ENCODE results near the gene ADAM30. TPM values are rescaled to one million over a fixed set of nuclear protein-coding genes. Genes with fewer than 3 reads are reported as not detected.

ADAM30 gene
- total RNA-seq, 2 donors from 2014 or later: not detected

- no peak overlapping the region for H3K27ac ChIP-seq
- no peak for DNase-seq (ENCODE audit: low spot score)
- TF ChIP-seq CTCF (IDR thresholded peaks at IDR 0.05): no peak
- no peaks in the 10 kb centered on the region for H3K36me3 ChIP-seq
- H3K4me3 ChIP-seq: no peak overlapping the region
- ATAC-seq (ENCODE audit: insufficient number of reproducible peaks, low FRiP score, low read depth): no peak
- no peaks in the 10 kb centered on the region for H3K9me3 ChIP-seq
- H3K4me1 ChIP-seq (ENCODE audit: control insufficient read depth in 1 of 2, low read depth in 2 of 2): no peaks in the 10 kb centered on the region
- H3K27me3 ChIP-seq (replicated peaks; ENCODE audit: insufficient read depth): no peaks in the 10 kb centered on the region
Measured at GRCh38 chr1:119893827-119894700, 2.3 kb downstream of the ADAM30 start.

DNA sequence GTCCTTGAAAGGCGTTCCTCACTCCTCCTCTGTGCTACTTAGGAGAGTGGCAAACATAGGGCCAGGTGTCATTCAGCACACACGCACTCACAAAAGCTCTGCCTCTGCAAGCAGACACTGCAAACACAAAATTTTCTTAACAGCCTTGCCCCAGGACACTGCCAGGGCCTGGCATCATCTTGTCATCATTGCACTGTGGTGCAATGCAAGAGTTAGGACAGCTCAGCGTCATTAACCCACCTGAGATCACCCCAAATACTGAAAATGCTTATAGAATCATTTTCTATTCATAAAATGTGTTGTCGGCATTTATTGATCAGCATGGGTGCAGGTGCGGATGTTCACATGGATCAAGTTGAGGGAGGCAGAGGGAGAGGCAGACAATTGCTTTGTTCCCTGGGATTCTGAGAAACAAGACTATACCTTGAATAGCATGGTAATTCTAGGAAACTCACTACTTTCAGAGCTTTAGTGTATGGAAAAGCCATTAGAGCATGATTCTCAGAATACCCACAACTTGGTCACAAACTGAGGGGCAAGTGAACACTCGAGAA, 3.0 kb downstream of the ADAM30 start:
- H3K4me3 ChIP-seq: no peak overlapping the region
- ATAC-seq (ENCODE audit: insufficient number of reproducible peaks, low FRiP score, low read depth) (no peak), DNase-seq (ENCODE audit: low spot score) (no peak)
- H3K4me1 ChIP-seq (ENCODE audit: control insufficient read depth in 1 of 2, low read depth in 2 of 2): no peaks in the 10 kb centered on the region
- no peak overlapping the region for H3K27ac ChIP-seq
- H3K27me3 ChIP-seq (replicated peaks; ENCODE audit: insufficient read depth): no peaks in the 10 kb centered on the region
- no peaks in the 10 kb centered on the region for H3K36me3 ChIP-seq
- TF ChIP-seq CTCF (IDR thresholded peaks at IDR 0.05): no peak
- no peaks in the 10 kb centered on the region for H3K9me3 ChIP-seq

DNA sequence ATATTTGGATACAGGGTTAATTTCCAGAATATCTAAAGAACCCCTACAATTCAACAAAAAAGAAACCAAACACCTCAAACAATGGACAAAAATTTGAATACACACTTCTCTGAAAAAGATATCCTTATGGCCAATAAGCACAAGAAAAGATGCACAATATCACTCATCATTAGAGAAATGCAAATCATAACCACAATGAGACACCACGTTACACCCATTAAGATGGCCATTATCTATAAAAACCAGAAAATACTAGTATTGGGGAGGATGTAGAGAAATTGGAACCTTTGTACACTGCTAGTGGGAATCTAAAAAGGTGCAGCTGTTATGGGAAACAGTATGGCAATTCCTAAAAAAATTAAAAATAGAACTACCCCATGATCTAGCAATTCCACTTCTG, 4.9 kb downstream of the ADAM30 start:
- no peak for ATAC-seq (ENCODE audit: insufficient number of reproducible peaks, low FRiP score, low read depth)
- no peaks in the 10 kb centered on the region for H3K9me3 ChIP-seq
- H3K36me3 ChIP-seq: no peaks in the 10 kb centered on the region
- no peak for DNase-seq (ENCODE audit: low spot score)
- no peak overlapping the region for H3K27ac ChIP-seq
- H3K4me1 ChIP-seq (ENCODE audit: control insufficient read depth in 1 of 2, low read depth in 2 of 2): no peaks in the 10 kb centered on the region
- TF ChIP-seq CTCF (IDR thresholded peaks at IDR 0.05): no peak
- no peaks in the 10 kb centered on the region for H3K27me3 ChIP-seq (replicated peaks; ENCODE audit: insufficient read depth)
- no peak overlapping the region for H3K4me3 ChIP-seq

DNA sequence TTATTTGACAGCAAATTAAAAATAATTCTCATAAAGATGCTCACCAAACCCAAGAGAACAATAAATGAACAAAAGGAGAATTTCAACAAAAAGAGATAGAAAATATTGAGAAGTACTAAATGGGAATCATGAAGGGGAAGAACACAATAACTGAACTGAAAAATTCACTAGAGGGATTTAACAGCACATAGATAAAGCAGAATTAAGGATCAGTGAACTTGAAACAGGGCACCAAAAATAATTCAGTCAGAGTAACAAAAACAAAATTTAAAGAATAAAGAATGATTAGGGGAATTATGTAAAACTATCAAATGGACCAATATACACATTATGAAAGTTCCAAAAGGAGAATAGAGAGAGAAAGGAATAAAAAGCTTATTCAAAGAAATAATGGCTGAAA, 7.8 kb downstream of the ADAM30 start:
- no peaks in the 10 kb centered on the region for H3K36me3 ChIP-seq
- TF ChIP-seq CTCF (IDR thresholded peaks at IDR 0.05): no peak
- no peak overlapping the region for H3K27ac ChIP-seq
- H3K4me1 ChIP-seq (ENCODE audit: control insufficient read depth in 1 of 2, low read depth in 2 of 2): peaks cover 0 to 19% of the 10 kb centered on the region in 2 donors
- no peak overlapping the region for H3K4me3 ChIP-seq
- H3K9me3 ChIP-seq: no peaks in the 10 kb centered on the region
- DNase-seq (ENCODE audit: low spot score) (no peak), ATAC-seq (ENCODE audit: insufficient number of reproducible peaks, low FRiP score, low read depth) (no peak)
- H3K27me3 ChIP-seq (replicated peaks; ENCODE audit: insufficient read depth): no peaks in the 10 kb centered on the region

GRCh38 chr1:119887427-119887826, 8.9 kb downstream of the ADAM30 start:
- no peak for TF ChIP-seq CTCF (IDR thresholded peaks at IDR 0.05)
- DNase-seq (ENCODE audit: low spot score) (no peak), ATAC-seq (ENCODE audit: insufficient number of reproducible peaks, low FRiP score, low read depth) (no peak)
- Histone ChIP-seq H3K4me3 (no peak overlapping the region), H3K36me3 (no peaks in the 10 kb centered on the region), H3K4me1 (ENCODE audit: control insufficient read depth in 1 of 2, low read depth in 2 of 2) (peaks cover 0 to 19% of the 10 kb centered on the region in 2 donors), H3K27ac (no peak overlapping the region), H3K27me3 (replicated peaks; ENCODE audit: insufficient read depth) (no peaks in the 10 kb centered on the region), H3K9me3 (no peaks in the 10 kb centered on the region)
